GM18505 (cell line): ENCODE measurements around the gene KIR3DL2.
"Not testable (repeated sequence)": the region's sequence is repeated elsewhere in the genome, so short reads cannot be mapped to it uniquely, and the experiment has no call there.

Experiments used
- ATAC-seq: cut with Tn5 transposase; IDR thresholded peaks from one replicate; pipeline ENCODE4 v1.9.1; 2021; ENCODE audit not compliant: unreplicated experiment
- POLR2A ChIP-seq: IDR thresholded peaks from 4 replicates; pipeline ENCODE4 v1.6.1; 2011; ENCODE audit warnings: borderline replicate concordance; ENCODE audit not compliant: insufficient read depth, insufficient read length; ENCODE audit errors: extremely low read depth

KIR3DL2 gene

GRCh38 chr19:54850930-54851329, 687 bp downstream of the KIR3DL2 start:
- ATAC-seq = no peak
- no peak for TF ChIP-seq POLR2A

- no peak for TF ChIP-seq POLR2A
- ATAC-seq = no peak
These were observed 1.1 kb downstream of the KIR3DL2 start for GRCh38 chr19:54851353-54851752.

GRCh38 chr19:54855241-54855640, 5.0 kb downstream of the KIR3DL2 start:
- not testable (repeated sequence) for ATAC-seq

GRCh38 chr19:54858476-54858875, 8.2 kb downstream of the KIR3DL2 start:
- not testable (repeated sequence) for ATAC-seq

GRCh38 chr19:54859421-54859820, 9.2 kb downstream of the KIR3DL2 start:
- not testable (repeated sequence) for ATAC-seq

GRCh38 chr19:54863459-54863858, 13.2 kb downstream of the KIR3DL2 start:
- not testable (repeated sequence) for ATAC-seq

GRCh38 chr19:54871696-54872095, 21.5 kb downstream of the KIR3DL2 start:
- ATAC-seq = no peak
- no peak for TF ChIP-seq POLR2A

- TF ChIP-seq POLR2A = no peak
- ATAC-seq = no peak
These were observed 23.7 kb downstream of the KIR3DL2 start, which contains the start of gene FCAR for GRCh38 chr19:54873990-54874389. FCAR (plus strand) TSS chr19:54874235; CDS start chr19:54874290, 55 bp downstream.

- no peak for TF ChIP-seq POLR2A
- ATAC-seq = no peak
These were observed 25.3 kb downstream of the KIR3DL2 start for GRCh38 chr19:54875506-54875905.

GRCh38 chr19:54877471-54877870, 27.2 kb downstream of the KIR3DL2 start:
- ATAC-seq = no peak
- TF ChIP-seq POLR2A = no peak

GRCh38 chr19:54881884-54882283, 31.6 kb downstream of the KIR3DL2 start:
- no peak for TF ChIP-seq POLR2A
- no peak for ATAC-seq

- no peak for TF ChIP-seq POLR2A
- ATAC-seq = no peak
These were observed 32.5 kb downstream of the KIR3DL2 start for GRCh38 chr19:54882758-54883157.

GRCh38 chr19:54883228-54883627, 33.0 kb downstream of the KIR3DL2 start:
- no peak for ATAC-seq
- no peak for TF ChIP-seq POLR2A

- ATAC-seq = no peak
- TF ChIP-seq POLR2A = no peak
These were observed 38.0 kb downstream of the KIR3DL2 start for GRCh38 chr19:54888239-54888638.

- TF ChIP-seq POLR2A = no peak
- ATAC-seq = no peak
These were observed 39.3 kb downstream of the KIR3DL2 start for GRCh38 chr19:54889566-54889965.

- TF ChIP-seq POLR2A = no peak
- no peak for ATAC-seq
These were observed 43.2 kb downstream of the KIR3DL2 start for GRCh38 chr19:54893406-54893805.

- not testable (repeated sequence) for ATAC-seq
These were observed 43.9 kb downstream of the KIR3DL2 start for GRCh38 chr19:54894106-54894505.
